ENCODE measurements around the gene GPR61. TPM values are rescaled to one million over a fixed set of nuclear protein-coding genes. Genes with fewer than 3 reads are reported as not detected.

GPR61 gene
- total and polyA plus RNA-seq, 9 of the 15 experiments (the other 6 are each of a cell fraction or from before 2014, with no cell fraction given): 0.04 to 1.1 (median 0.25) TPM; not detected in 4

DNA sequence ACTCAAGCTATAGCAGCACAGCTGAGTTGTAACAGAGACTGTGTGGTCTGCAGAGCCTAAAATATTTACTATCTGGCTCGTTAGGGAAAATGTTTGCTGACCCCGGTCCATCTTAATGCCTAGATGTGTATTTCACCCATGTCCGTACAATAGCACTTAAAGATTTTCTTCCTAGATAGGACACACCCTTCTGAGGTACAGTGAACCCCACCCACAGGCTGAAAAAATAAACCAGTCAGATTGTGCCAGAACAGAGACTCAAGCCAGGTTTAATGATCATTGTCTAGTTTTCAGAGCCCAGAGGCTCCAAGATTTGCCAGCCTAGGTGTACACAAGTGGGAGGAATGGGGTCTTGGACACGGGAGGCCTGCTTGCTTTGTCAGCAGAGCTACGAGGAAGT lies 35.7 kb upstream of the GPR61 start:
- Histone ChIP-seq H3K4me3 (no peak overlapping the region), H3K4me1 (replicated peaks in 1 of 2; ENCODE audit: control insufficient read depth in 2 of 2, insufficient read depth in 2 of 2, low read length in 2 of 2) (peaks cover 14 to 31% of the 10 kb centered on the region in 2 experiments), H3K27me3 (ENCODE audit: control insufficient read depth in 2 of 2, insufficient read depth in 2 of 2, low read length in 2 of 2) (peaks cover 10 to 25% of the 10 kb centered on the region in 2 experiments; a peak in 4 of 5 replicates), H3K36me3 (ENCODE audit: control insufficient read depth, insufficient read depth, low read length) (peaks cover 8% of the 10 kb centered on the region; the same call in 1 of the 3 replicates), H3K9ac (ENCODE audit: insufficient read depth in 1 of 2, low read depth in 2 of 2, low read length in 2 of 2) (no peak overlapping the region), H2AFZ (ENCODE audit: low read depth, low read length) (no peak overlapping the region), H3K9me1 (ENCODE audit: control insufficient read depth, insufficient read depth, low read length) (no peaks in the 10 kb centered on the region), H3K9me3 (replicated peaks; ENCODE audit: control insufficient read depth, insufficient read depth, low read depth, low read length) (no peaks in the 10 kb centered on the region), H3K27ac (ENCODE audit: extremely low read depth, low read depth, low read length) (no peak overlapping the region), H3K4me2 (ENCODE audit: insufficient read depth, low read length) (no peak overlapping the region), H3K79me2 (ENCODE audit: control insufficient read depth, insufficient read depth, low read length) (no peaks in the 10 kb centered on the region), H4K20me1 (replicated peaks; ENCODE audit: control insufficient read depth, insufficient read depth, low read length) (peaks cover 8% of the 10 kb centered on the region; the same call in 1 of the 2 replicates)
- intact Hi-C loops (cut with micrococcal nuclease): no loop called here
- ATAC-seq: no peak
- DNase-seq (ENCODE audit: extremely low read depth in 1 of 4, low spot score in 3 of 4): no peak
- no TSS peak for BruUV-seq (replicated peaks)
- in situ Hi-C loops (cut with MboI): no loop called here
- ChIA-PET CTCF (ENCODE audit: low intra/inter-chr PET ratio) (no interaction called here), POLR2A (interaction anchor here (0.7 to 5.0 kb wide), 4 partner anchors 10 to 73 kb away, joined by 3 to 24 read pairs (median 4); partner anchors contain the start of gene CYB561D1)
- 22% methylated on average over 5 of the region's 5 CpGs for WGBS (ENCODE audit: insufficient coverage, low coverage, missing lambda C conversion rate)
- FAIRE-seq: no peak
- no peak for TF ChIP-seq NFXL1 (CRISPR knock-in tag; IDR thresholded peaks at IDR 0.05)
- TF ChIP-seq, protein P1, sequence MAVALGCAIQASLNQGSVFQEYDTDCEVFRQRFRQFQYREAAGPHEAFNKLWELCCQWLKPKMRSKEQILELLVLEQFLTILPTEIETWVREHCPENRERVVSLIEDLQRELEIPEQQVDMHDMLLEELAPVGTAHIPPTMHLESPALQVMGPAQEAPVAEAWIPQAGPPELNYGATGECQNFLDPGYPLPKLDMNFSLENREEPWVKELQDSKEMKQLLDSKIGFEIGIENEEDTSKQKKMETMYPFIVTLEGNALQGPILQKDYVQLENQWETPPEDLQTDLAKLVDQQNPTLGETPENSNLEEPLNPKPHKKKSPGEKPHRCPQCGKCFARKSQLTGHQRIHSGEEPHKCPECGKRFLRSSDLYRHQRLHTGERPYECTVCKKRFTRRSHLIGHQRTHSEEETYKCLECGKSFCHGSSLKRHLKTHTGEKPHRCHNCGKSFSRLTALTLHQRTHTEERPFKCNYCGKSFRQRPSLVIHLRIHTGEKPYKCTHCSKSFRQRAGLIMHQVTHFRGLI (CRISPR knock-in tag; IDR thresholded peaks at IDR 0.05): no peak
- no peak for TF ChIP-seq HDAC6 (IDR thresholded peaks at IDR 0.05; ENCODE audit: low read depth, low read length)
- no peak for TF ChIP-seq ZFP36 (IDR thresholded peaks at IDR 0.05; ENCODE audit: low read depth, low read length, partially characterized antibody)
- no peak for TF ChIP-seq FOSL1 (tag; conservative IDR thresholded peaks at IDR 0.05)
- TF ChIP-seq, protein P2, sequence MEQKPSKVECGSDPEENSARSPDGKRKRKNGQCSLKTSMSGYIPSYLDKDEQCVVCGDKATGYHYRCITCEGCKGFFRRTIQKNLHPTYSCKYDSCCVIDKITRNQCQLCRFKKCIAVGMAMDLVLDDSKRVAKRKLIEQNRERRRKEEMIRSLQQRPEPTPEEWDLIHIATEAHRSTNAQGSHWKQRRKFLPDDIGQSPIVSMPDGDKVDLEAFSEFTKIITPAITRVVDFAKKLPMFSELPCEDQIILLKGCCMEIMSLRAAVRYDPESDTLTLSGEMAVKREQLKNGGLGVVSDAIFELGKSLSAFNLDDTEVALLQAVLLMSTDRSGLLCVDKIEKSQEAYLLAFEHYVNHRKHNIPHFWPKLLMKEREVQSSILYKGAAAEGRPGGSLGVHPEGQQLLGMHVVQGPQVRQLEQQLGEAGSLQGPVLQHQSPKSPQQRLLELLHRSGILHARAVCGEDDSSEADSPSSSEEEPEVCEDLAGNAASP (IDR thresholded peaks at IDR 0.05): no peak
- no peak for TF ChIP-seq MBD2 (IDR thresholded peaks at IDR 0.05; ENCODE audit: borderline replicate concordance, low read depth)
- TF ChIP-seq, protein P3, sequence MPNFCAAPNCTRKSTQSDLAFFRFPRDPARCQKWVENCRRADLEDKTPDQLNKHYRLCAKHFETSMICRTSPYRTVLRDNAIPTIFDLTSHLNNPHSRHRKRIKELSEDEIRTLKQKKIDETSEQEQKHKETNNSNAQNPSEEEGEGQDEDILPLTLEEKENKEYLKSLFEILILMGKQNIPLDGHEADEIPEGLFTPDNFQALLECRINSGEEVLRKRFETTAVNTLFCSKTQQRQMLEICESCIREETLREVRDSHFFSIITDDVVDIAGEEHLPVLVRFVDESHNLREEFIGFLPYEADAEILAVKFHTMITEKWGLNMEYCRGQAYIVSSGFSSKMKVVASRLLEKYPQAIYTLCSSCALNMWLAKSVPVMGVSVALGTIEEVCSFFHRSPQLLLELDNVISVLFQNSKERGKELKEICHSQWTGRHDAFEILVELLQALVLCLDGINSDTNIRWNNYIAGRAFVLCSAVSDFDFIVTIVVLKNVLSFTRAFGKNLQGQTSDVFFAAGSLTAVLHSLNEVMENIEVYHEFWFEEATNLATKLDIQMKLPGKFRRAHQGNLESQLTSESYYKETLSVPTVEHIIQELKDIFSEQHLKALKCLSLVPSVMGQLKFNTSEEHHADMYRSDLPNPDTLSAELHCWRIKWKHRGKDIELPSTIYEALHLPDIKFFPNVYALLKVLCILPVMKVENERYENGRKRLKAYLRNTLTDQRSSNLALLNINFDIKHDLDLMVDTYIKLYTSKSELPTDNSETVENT (CRISPR knock-in tag; IDR thresholded peaks at IDR 0.05): no peak
- no peak for TF ChIP-seq JUNB (CRISPR knock-in tag; conservative IDR thresholded peaks at IDR 0.05)
- no peak for TF ChIP-seq SPI1 (IDR thresholded peaks at IDR 0.05; ENCODE audit: borderline replicate concordance, low read depth, low read length)
- TF ChIP-seq COPS2 (conservative IDR thresholded peaks at IDR 0.05): no peak
- TF ChIP-seq, protein P4, sequence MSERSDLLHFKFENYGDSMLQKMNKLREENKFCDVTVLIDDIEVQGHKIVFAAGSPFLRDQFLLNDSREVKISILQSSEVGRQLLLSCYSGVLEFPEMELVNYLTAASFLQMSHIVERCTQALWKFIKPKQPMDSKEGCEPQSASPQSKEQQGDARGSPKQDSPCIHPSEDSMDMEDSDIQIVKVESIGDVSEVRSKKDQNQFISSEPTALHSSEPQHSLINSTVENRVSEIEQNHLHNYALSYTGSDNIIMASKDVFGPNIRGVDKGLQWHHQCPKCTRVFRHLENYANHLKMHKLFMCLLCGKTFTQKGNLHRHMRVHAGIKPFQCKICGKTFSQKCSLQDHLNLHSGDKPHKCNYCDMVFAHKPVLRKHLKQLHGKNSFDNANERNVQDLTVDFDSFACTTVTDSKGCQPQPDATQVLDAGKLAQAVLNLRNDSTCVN (CRISPR knock-in tag; IDR thresholded peaks at IDR 0.05): no peak
- TF ChIP-seq ZNF830 (CRISPR knock-in tag; IDR thresholded peaks at IDR 0.05): no peak
- TF ChIP-seq BCOR (IDR thresholded peaks at IDR 0.05): no peak
- no peak for TF ChIP-seq ZNF695 (CRISPR knock-in tag; IDR thresholded peaks at IDR 0.05)
- TF ChIP-seq NEUROD1 (IDR thresholded peaks at IDR 0.05; ENCODE audit: borderline replicate concordance, low read depth, low read length, partially characterized antibody): no peak
- TF ChIP-seq ZNF57 (CRISPR knock-in tag; IDR thresholded peaks at IDR 0.05): no peak
- no peak for TF ChIP-seq ZNF212 (CRISPR knock-in tag; IDR thresholded peaks at IDR 0.05)

Data from K562 (cell line).